ENCODE data around the gene NCOR2.

Gene NCOR2

DNA sequence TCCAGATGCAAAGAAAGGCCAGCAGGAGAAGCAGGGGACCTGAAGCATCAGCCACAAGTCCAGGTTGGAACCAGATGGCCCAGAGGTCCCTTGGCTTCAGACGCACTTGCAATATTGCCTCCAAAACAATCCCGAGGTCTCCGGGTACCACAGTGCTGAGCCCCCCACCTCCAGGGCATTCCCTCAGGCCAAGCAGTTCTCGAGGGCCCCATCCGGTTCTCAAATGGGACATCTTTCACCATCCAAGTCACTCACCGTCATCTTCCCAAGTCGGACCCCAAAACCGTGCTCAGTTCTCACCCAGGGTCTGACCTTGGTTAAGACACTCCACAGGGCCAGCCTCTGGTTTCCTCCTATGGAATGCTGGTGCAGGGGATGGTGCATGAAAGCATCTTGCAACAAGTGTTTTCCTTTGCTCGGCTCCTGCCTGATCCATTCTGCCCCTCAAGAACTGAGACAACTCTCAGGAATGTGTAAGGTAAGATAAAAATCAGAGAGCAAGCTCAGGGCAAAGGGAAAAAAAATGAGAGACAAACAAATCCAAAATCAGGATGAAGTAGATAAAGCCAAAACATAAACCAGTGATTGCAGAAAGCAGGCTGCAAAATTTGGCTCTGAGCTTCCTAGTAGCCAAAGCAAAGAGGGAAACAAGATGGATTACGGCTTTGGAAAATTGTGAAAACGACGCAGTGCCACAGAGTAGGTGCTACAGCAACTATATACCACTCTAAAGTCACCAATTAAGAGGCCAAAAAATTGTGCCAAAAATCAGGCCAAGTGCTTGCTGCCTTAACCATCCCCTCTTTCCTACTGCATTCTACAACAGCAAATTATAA is 8.0 kb downstream of the NCOR2 start:
- no peak for DNase-seq (ENCODE audit: low spot score)

DNA sequence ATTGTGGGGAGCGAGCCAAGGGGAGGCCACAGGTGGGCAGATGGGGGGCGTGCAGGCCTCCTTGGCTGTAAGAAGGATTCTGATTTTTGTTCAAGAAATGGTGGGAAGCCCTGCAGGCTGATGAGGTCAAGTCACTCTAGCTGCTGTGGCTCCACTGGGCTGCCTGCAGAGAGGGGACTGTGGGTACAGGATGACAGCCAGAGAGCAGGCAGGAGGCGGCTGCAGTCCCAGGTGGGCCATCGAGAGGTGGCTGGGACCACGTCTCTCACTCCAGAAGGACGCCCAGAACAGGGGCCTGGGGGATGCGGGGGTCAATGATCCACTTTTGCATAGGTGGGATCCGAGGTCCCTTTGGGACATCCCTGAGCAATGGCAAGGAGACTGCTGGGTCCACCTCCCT is 9.1 kb downstream of the NCOR2 start:
- no peak for DNase-seq (ENCODE audit: low spot score)

DNA sequence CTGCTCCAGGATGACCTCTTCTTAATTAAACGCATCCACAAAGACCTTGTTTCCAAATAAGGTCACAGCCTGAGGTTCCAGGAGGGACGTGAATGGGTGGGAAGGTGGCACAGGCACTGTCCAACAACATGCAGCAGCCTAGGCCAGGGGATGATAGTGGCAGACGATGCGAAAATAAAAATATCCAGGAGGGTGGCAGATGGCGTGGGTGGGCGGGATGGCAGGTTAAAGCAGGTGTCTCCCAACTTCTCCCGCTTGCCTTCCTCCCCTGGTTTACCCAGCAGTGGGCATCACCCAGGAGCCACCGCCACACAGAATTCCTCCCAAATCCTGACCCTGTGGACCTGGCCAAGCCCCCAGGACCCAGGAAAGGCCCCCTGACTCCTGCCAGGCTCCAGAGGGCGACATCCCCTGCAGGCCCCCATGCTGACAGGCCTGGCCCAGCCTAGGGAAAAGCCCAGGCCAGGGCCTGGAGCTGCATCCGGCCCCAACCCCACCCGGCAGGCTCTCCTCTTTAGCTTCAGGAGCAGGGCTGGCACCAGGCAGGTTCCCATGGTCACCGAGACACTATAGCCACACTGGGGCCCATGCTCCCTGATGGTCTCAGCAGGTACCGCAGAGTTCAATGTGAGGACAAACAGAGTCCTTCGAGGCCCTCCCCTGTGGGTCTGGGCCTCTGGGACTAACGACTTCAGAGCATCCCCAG is 9.7 kb downstream of the NCOR2 start:
- no peak for DNase-seq (ENCODE audit: low spot score)

DNA sequence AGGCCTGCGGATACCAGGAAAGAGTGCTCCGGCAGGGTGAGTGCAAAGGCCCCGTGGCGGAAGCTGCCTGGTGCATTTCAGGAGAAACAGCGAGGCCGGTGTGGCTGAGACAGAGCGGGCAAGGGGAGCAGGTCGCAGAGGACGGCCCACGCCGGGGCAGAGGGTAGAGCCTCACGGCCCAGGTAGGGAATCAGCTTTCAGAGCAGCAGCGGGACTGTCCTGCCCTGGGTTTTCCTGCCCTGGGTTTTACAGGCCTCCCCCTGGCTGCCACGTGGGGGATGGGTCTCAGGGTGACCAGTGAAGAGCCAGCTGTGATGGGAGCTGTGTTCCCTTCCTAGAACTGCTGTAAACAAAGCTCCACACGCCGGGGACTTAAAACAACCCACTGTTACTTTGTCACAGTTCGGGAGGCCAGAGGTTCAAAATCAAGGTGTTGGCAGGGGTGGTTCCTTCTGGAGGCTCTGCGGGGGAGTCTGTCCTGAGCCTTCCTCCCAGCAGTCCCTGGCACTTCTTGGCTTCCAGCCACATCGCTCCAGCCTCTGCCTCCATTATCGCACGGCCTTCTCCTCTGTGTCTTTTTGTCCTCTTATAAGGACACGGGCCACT is 10.4 kb downstream of the NCOR2 start:
- DNase-seq (ENCODE audit: low spot score): no peak

DNA sequence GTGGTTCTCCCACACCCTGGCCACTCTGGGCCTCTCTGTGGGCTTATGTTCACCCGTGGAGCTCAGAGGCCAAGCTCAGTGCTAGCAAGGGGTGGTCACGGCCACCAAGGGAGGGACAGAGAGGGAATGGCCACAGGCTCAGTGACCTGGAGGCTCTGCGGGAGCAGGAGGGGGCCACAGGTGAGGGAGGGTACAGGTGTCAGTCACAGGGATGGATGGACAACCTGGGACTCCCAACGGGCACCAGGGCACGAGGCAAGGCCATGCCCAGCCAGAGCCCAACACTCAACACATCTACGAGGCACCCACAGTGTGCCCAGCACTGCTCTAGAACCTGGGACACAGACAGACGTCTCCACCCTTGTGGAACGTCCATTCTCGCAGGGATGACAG is 11.3 kb downstream of the NCOR2 start:
- DNase-seq (ENCODE audit: low spot score): no peak

DNA sequence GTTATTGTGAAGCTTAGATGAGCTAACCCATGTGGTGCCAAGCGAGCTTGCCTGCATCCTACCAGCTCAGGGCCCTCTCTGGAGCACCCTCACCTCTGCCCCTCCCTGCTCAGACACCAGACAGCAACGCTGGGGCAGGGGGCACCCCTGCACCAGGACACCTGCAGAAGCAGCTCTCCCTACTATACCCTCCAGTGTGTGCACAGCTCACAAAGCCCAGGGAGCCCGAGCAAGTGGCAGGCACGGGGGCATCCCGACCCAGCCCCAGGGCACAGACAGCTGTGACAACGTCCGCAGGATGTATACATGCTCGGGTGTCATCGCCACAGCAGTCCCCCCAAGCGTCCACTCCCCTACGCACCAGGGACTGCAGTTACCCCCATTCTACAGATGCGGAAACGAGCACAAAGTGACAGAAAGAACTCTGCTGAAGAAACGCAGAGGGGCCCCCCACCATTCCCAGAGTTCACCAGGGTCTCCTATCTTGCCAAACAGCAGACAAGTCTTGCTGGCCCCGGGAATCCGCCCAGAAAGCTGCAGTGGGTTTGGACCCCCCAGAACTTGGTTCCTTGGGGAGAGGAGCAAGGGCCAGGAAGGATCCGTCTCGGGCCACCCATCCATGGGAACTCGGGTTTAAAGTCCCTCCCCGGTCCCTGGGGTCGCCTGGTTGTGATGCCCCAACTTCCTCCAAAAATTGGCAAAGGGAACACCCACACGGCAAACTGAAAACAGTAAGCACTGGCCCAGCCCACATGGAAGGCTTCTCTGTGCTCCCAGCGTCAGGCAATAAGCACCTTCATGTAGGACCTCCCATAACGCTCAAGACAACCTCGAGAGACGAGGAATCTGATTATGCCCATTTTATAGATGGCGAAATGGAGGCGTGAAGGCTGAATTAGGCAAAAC is 12.0 kb downstream of the NCOR2 start:
- DNase-seq (ENCODE audit: low spot score): no peak

DNA sequence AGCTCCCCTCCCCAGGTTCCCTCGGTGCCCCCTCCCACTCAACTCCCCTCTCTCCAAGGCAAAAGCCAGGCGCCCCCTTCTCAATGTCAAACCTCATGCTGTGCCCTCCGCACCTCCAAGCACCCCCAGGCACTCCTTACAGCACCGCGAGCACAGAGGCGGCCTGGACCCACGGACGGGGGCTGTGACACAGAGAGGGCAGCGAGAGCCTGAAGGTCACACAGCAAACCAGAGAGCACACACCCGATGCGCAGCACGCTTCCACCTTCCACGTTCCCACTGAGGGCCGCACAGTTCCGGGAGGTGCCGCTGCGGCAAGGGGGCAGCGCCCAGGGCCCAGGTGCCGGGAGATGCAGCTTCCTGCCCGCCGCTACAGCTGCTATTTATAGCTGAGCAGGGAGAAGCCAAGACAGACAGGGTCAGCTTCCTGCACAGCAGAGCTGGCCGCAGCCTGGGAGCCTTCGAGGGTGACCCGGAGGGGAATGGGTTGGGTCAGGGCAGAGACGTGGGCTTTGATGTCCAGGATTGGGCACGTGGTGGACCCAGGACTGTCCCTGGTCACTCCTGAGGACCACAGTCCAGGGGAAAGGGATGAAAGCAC is 12.9 kb downstream of the NCOR2 start:
- no peak for DNase-seq (ENCODE audit: low spot score)

DNA sequence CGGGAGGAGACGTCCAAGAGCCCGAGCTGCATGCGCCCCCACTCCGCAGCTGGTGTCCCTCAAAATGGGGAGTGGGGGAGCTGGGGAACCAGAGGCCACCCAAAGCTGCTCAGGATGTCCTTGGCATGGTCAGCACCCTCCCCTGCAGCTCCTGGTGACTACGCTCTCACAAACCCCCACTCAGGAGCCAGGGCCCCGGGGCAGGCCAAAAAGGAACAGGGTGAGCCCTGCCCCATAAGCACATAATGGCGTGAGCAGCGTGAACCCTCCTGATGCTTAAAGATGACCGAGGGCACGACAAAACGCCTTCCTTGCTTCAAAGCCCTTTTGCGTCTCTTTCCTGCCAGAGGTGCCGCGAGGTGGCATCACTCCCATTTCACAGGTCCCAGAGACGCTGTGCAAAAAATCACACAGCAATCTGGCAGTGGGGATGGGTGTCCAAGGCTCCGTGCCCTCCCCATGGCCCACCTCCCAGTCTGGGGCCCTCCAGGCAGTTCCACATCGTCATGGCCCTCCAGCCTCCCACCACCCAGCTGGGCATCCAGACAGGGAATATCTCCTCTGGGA is 13.5 kb downstream of the NCOR2 start:
- no peak for DNase-seq (ENCODE audit: low spot score)

DNA sequence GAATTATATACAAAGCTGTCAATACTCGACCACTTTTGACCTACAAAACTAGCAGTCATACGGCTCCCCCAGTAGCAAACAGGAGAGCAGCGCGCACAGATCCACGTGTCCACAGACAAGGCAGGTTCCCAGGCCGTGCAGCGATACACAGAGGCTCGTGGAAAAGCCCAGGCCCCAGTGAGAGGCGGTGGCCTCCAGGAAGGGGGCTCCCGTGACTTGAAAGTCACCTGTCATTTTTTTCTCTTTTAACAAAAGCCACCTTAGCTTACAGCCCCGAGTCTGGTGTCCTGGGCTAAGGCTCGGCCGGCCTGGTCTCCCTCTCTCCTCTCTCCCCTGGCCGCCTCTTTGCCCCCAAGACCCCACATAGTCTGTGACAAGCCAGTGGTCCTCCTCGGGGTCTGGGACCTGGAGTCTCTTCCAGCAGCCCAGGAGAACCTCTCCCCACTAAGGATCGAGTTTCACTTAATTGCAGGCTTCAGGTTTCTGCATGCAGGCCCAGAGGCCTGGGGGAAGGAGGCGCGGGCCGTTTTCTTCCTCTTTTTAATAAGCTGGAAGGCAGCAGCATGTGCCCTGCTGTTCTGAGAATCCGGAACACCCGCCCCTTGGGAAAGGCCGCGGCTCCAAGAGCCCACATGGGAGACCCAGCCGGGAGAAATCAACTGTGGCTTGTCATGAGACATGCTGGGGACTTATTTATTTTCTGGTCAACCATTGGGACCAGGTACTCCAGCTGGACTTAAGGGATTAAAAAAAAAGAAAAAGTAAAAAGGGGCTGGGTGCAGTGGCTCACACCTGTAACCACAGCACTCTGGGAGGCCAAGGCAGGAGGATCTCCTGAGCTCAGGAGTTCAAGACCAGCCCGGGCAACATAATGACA is 15.9 kb downstream of the NCOR2 start:
- DNase-seq (ENCODE audit: low spot score): no peak

DNA sequence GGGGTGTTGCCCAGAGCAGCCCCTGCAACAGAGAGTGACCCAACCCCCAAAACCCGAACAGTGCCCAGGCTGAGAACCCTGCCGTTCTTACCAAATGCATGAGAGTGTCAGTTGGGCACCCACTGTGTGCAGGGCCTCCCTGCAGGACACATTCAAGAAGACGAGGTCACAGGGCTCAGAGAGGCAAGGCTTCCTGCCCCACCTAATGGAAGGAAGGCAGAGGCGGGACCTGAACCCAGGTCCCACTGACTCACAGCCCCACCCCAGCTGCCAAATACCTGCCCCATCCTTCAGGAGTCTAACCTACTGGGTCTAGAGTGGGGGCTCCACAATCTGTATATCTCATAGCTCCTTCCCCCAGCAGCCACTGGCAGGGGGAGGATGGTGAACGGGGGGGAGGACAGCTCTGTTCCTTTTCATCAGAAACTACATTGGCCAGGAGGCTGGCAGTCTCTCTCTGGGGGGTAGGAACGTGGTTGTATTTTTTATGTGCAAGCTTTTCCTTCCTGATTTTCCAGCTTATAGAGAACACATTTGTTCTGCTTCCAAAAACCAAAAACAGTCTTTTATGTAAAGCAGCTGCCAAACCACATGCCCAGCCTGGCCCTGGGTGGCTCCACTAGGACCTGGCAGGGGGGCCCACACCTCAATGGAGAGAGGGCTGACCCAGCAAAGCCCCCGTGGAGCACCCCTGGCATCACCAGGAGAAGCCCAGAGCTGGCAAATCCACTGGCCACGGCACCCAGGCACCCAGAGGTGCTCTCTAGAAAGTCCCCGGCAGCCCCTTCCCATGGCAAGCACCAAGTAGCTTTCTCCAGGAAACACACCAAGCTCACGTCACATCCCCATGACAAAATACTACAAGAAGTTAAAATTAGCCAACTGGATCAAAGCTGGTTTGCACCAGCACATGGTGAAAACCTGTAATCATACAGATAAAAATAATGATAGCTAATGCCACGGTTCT is 17.0 kb downstream of the NCOR2 start:
- no peak for DNase-seq (ENCODE audit: low spot score)

DNA sequence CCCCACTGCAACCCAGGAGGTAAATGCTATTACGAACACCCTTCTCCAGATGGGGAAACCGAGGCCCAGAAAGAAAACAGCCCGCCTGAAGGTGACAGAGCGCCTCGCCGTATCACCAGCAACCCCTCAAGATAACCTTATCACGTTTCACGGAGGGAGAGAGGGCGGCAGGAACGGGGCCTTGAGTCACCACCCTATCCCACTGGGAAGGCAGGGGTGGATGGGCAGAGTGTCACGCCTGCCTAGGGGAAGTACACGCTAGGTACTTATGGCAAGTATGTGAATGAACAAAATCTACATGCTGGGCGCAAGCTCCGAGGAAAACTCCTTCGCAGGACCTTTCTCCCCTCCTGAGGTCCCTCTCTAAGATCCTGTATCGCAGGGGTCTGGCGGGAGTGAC is 17.8 kb downstream of the NCOR2 start:
- no peak for DNase-seq (ENCODE audit: low spot score)

DNA sequence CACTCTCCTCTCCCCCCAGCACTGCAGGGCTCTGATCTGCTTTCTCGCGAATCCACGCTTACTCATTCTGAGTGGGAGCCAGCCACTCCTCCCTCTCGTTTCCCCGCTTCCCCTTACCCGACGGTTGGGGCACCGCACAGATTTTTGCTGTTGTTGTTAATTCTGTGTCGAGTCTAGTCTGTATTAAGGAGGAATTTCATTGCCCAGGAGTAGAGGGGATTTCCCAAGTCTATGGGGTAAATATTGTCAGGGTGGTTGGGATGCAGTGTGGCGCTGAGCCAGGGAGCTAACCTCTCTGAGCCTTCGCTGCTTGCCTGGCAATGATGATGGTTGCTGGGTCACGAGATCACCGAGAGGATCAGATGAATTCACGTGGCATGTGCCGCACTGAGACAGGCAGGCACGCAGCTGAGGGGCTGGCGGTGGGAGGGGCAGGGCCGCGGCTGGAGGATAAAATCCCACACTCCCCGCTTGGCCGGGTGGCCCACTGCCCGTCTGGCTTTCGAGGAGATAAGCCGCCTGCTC is 18.5 kb downstream of the NCOR2 start:
- no peak for DNase-seq (ENCODE audit: low spot score)

DNA sequence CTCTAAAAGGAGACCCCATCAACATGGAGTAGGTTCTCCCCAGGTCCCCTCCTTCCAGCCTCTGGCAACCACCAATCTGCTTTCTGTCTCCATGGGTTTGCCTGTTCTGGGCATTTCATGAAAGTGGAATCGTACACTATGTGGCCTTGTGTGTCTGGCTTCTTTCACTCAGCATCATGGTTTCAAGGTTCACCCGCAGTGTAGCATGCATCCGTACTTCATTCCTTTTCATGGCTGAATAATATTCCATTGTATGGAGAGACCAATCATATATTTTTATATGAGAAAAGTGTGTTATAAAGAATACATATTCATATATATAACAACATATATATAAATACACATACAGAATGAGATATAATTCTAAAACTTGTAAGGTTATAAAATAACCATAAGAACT is 19.8 kb downstream of the NCOR2 start:
- DNase-seq (ENCODE audit: low spot score): no peak

DNA sequence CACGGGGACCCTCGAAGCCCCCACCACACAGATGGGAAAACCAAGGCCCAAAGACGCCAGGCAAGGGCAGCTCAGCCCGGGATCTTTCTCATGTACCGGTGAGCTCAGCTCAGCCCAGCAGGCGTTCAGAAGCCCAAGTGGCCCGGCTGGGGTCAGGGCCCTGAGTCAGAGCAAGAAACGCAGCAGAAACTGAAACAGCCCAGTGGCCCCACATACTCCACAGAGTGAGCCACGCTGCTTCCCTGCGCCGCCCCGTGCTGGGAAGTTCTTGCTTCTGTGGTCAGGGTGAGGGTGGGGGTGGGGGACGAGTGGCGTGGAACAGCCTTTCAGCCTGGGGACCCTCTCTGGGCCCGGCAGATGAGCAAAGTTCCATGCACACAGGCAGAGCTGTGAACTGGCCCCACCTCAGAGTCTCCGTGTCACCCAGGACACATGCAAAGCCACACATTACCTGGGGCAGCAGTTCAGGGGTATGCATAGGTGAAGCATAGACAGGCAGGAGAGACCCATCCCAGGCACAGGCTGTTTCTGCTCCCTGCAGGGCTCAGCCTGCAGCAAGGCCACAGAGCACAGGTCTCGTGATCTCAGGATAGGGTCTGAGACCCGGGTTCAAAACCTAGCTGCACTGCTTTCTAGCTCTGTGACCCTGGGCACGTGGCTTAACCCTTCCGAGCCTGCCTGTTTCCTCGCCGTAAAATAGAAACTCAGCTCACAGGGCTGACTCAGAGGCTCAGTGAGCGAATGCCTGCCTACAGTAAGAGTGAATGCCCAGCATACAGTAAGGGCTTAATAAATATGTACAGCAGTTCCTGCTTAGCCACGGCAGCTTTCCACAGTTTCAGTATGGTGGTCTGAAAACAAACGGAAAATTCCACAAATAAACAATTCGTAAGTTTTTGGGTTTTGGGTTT is 21.6 kb downstream of the NCOR2 start:
- no peak for DNase-seq (ENCODE audit: low spot score)

DNA sequence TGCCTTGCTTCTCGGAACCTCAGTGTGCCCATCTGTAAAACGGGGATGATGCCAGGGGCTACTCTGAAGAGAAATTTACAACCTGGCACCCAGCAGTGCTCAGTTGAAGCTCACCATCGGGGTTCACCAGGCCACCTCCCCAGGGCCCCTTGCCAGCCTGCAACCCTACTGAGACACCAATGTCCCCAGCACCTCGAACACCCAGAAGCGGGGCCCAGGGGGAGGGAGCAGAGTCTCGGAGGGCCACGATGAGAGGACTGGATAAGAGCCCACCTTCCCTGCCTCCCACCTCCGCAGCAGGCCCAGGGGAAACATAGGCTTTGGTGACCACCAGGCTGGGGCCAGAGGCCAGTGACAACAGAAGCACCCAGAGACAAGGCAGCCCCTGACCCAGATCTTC is 22.4 kb downstream of the NCOR2 start:
- no peak for DNase-seq (ENCODE audit: low spot score)

DNA sequence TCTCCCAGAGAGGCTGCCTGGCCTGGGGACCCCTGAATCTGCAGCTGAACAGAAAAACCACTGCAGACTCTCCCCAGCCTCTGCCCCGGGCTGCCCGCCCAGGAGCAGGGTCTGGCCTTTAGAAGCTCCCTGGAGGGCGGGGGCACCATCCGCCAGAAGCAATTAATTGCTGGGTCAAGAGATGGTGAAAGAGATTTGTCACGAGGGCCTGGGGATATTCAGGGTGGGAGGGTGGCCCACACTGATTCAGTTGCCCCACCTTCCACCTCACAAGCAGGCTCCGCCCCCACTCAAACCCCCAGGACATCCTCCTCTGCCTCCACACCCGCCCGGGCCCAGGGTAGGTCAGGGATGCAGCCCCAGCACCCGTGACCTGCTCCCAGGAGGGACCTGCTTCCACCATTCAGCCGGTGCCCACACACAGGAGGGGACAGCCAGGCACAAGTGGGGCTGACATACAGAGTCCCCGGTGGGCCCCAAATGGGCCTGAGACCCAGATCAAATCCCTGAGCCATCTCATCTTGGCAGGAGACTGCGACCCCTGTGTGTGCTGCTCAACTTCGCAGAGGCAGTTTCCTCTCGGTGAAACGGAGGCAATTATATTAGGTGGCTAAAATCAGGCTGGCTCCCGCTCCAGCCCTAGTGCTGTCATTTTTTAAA is 23.0 kb downstream of the NCOR2 start:
- no peak for DNase-seq (ENCODE audit: low spot score)

DNA sequence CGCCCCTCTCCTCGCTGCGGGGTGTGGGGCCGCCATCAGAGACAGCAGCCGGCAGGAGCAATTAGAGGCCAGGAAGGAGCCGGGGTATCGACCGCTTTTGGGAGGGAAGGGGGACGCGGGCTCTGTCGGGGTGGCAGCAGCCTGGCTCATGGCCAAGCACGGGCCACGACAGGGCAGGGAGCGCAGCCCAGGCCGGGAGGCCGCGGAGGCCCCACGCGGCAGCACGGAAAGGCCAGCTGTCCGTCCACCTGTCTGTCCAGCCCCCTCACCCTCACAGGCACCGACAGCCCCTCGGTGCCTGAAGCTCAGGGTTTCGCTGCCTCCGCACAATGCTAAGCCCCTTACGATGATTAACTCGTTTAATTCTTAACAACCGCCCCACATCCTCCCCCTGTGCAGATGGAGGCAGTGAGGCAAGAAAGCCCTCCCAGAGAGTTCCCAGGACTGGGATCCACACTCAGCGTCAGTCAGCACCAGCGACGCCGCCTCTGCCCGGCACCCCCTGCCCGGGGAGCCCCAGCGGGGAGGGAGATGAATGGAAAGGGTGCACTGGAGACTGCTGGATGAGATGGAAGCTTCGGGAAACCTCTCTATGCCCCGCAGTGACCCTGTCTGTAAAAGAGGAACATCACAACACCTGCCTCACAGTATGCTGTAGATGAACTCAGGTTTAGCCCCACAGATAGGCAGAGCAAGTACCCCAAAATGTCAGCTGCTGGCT is 23.7 kb downstream of the NCOR2 start:
- no peak for DNase-seq (ENCODE audit: low spot score)
